HCT116 (cell line): Measurements from ENCODE around the gene S100A1. TPM values are rescaled to one million over a fixed set of nuclear protein-coding genes. Genes with fewer than 3 reads are reported as not detected.
A peak's percentile ranks its signal among the peaks of the same experiment; 100 is the strongest.

Experiments used
- ATAC-seq: fragments of 200-7000 bp; cut with Tn5 transposase; 2 replicates; pipeline ENCODE4 v1.9.1; 2020; ENCODE audit warnings: mild to moderate bottlenecking, moderate library complexity
- BruUV-seq: library from RNA; stranded (reverse); fragments of 400-500 nt; replicated peaks from 2 replicates; lab custom pipeline; 2021; lab: Mats Ljungman, UMichigan
- CTCF ChIA-PET: fragments of 300-600 bp; sonication (Branson Sonifier 250); formaldehyde crosslinking; loops from one replicate; lab custom pipeline; 2021; ENCODE audit warnings: antibody characterized with exemption; lab: Charles Lee
- POLR2A ChIA-PET: fragments of 300-600, 350-600 bp; sonication (Branson Sonifier 250); formaldehyde crosslinking; loops from one replicate; lab custom pipeline; 2021; ENCODE audit warnings: antibody characterized with exemption; lab: Charles Lee
- RAD21 ChIA-PET, 2 experiments: fragments of 300-600 bp; sonication (Branson Sonifier 250); formaldehyde crosslinking; loops; one replicate each; lab custom pipeline; 2023; ENCODE audit warnings: low total read pairs in 2 of 2; ENCODE audit not compliant: uncharacterized antibody in 2 of 2, unreplicated experiment in 2 of 2, low non-redundant PET in 1 of 2; lab: Charles Lee
- DNase-seq: peaks from one replicate; pipeline ENCODE4 v3.0.0-alpha.2; 2010; ENCODE audit warnings: low read depth, low spot score
- H2AFZ ChIP-seq: fragments of 200-600 bp; shearing (Covaris generic), sonication (generic); 2 replicates; pipeline ENCODE4 v1.6.1; 2017; ENCODE audit warnings: low read depth, mixed run types, mixed read lengths, antibody characterized with exemption, low read length; ENCODE audit not compliant: poor library complexity, severe bottlenecking
- H3K27ac ChIP-seq: 2 replicates; pipeline ENCODE4 v1.5.1; 2012; ENCODE audit warnings: low read depth, low read length
- H3K27me3 ChIP-seq: fragments of 200-600 bp; sonication (generic); 2 replicates; pipeline ENCODE4 v1.6.1; 2016; ENCODE audit warnings: mixed run types, low read length, mixed read lengths; ENCODE audit not compliant: insufficient read depth
- H3K36me3 ChIP-seq, 2 experiments: fragments of 200-500 bp in 1 of 2; fragments of 200-600 bp in 1 of 2; sonication (Bioruptor generic) in 1 of 2; sonication (generic) in 1 of 2; 2 replicates each; pipeline versions ENCODE4 v1.5.1 to v1.6.1; 2014 to 2016; ENCODE audit warnings: low read length in 2 of 2, inconsistent platforms in 1 of 2, mixed read lengths in 1 of 2, mixed run types in 1 of 2; ENCODE audit not compliant: insufficient read depth in 2 of 2, control insufficient read depth in 1 of 2
- H3K4me1 ChIP-seq, 2 experiments: fragments of 200-600 bp in 1 of 2; sonication (generic) in 1 of 2; 2 replicates each; pipeline versions ENCODE4 v1.5.1 to v1.6.1; 2012 to 2017; ENCODE audit warnings: low read length in 2 of 2, inconsistent platforms in 1 of 2, mild to moderate bottlenecking in 1 of 2, mixed read lengths in 1 of 2, mixed run types in 1 of 2, moderate library complexity in 1 of 2; ENCODE audit not compliant: insufficient read depth in 2 of 2, control insufficient read depth in 1 of 2
- H3K4me2 ChIP-seq: fragments of 200-600 bp; sonication (generic); 2 replicates; pipeline ENCODE4 v1.6.1; 2017; ENCODE audit warnings: mixed run types, low read length, mixed read lengths
- H3K4me3 ChIP-seq, 2 experiments: fragments of 200-600 bp in 1 of 2; sonication (generic) in 1 of 2; replicated peaks in 1 of 2; 2 replicates each; pipeline ENCODE4 v1.5.1; 2011 to 2016; ENCODE audit warnings: low read length in 2 of 2, control low read depth in 1 of 2, low read depth in 1 of 2, mild to moderate bottlenecking in 1 of 2, mixed read lengths in 1 of 2, mixed run types in 1 of 2
- H3K79me2 ChIP-seq: fragments of 200-600 bp; sonication (generic); 2 replicates; pipeline ENCODE4 v1.6.1; 2017; ENCODE audit warnings: mild to moderate bottlenecking, mixed run types, low read length, moderate library complexity, mixed read lengths; ENCODE audit not compliant: insufficient read depth
- H3K9ac ChIP-seq: fragments of 200-600 bp; sonication (generic); 2 replicates; pipeline ENCODE4 v1.6.1; 2016; ENCODE audit warnings: low read length, mixed read lengths
- H3K9me2 ChIP-seq: fragments of 200-600 bp; sonication (generic), shearing (Covaris generic); 2 replicates; pipeline ENCODE4 v1.6.1; 2017; ENCODE audit warnings: mixed run types, mild to moderate bottlenecking, moderate library complexity; ENCODE audit not compliant: insufficient read depth
- H3K9me3 ChIP-seq, 2 experiments: fragments of 200-500 bp in 1 of 2; fragments of 200-600 bp in 1 of 2; sonication (Bioruptor generic) in 1 of 2; sonication (generic) in 1 of 2; 2 replicates each; pipeline ENCODE4 v1.6.1; 2014 to 2017; ENCODE audit warnings: low read length in 2 of 2, mixed read lengths in 2 of 2, inconsistent platforms in 1 of 2, low read depth in 1 of 2, mild to moderate bottlenecking in 1 of 2, mixed run types in 1 of 2, moderate library complexity in 1 of 2; ENCODE audit not compliant: control insufficient read depth in 1 of 2, insufficient read depth in 1 of 2
- H4K20me1 ChIP-seq: fragments of 200-600 bp; sonication (generic), shearing (Covaris generic); 2 replicates; pipeline ENCODE4 v1.6.1; 2017; ENCODE audit warnings: mixed run types, mild to moderate bottlenecking, moderate library complexity; ENCODE audit not compliant: insufficient read depth
- CBX3 ChIP-seq: IDR thresholded peaks from 2 replicates; pipeline ENCODE4 v1.6.1; 2012; ENCODE audit warnings: low read depth
- EGR1 ChIP-seq: IDR thresholded peaks from 2 replicates; pipeline ENCODE4 v1.6.1; 2012; ENCODE audit warnings: low read depth
- ELF1 ChIP-seq: IDR thresholded peaks from 2 replicates; pipeline ENCODE4 v1.6.1; 2012; ENCODE audit warnings: low read depth, borderline replicate concordance
- EZH2 ChIP-seq: fragments of 200-600 bp; sonication (generic); IDR thresholded peaks from 2 replicates; pipeline ENCODE4 v1.6.1; 2017; ENCODE audit warnings: antibody characterized with exemption, mixed run types
- EZH2phosphoT487 ChIP-seq: fragments of 200-600 bp; IDR thresholded peaks from 2 replicates; pipeline ENCODE4 v1.6.1; 2018; ENCODE audit warnings: antibody characterized with exemption, borderline replicate concordance
- FOSL1 ChIP-seq: IDR thresholded peaks from 2 replicates; pipeline ENCODE4 v1.6.1; 2012; ENCODE audit warnings: low read depth
- POLR2A ChIP-seq: IDR thresholded peaks from 2 replicates; pipeline ENCODE4 v1.7.0; 2011; ENCODE audit warnings: borderline replicate concordance; ENCODE audit not compliant: insufficient read depth, insufficient read length; ENCODE audit errors: extremely low read depth
- POLR2AphosphoS5 ChIP-seq: IDR thresholded peaks from 2 replicates; pipeline ENCODE4 v1.6.1; 2011; ENCODE audit warnings: mild to moderate bottlenecking, low read depth, low read length, moderate library complexity
- SIN3A ChIP-seq: IDR thresholded peaks from 2 replicates; pipeline ENCODE4 v1.6.1; 2012; ENCODE audit warnings: low read depth
- SRF ChIP-seq: IDR thresholded peaks from 2 replicates; pipeline ENCODE4 v1.6.1; 2012; ENCODE audit warnings: low read depth
- YY1 ChIP-seq: IDR thresholded peaks from 2 replicates; pipeline ENCODE4 v1.6.1; 2011; ENCODE audit warnings: low read length, low read depth, moderate library complexity, mild to moderate bottlenecking; ENCODE audit not compliant: insufficient replicate concordance; ENCODE audit errors: extremely low read depth
- intact Hi-C: fragments of 100-400 bp; cut with micrococcal nuclease; formaldehyde crosslinking; loops from 2 replicates; pipeline ENCODE4 v1.10.0; 2022
- total RNA-seq: library from RNA; stranded (reverse); gene quantifications from one replicate; pipeline ENCODE4 v1.2.1, GENCODE V29; 2021; ENCODE audit not compliant: unreplicated experiment
- TF ChIP-seq, protein P1 (sequence below): IDR thresholded peaks from 2 replicates; pipeline ENCODE4 v1.6.1; 2011; ENCODE audit warnings: mild to moderate bottlenecking, low read length, moderate library complexity; ENCODE audit not compliant: insufficient replicate concordance; ENCODE audit errors: extremely low read depth
- TF ChIP-seq, protein P2 (sequence below), 3 experiments: fragments of 200-600 bp in 1 of 3; sonication (generic) in 1 of 3; IDR thresholded peaks in 2 of 3; conservative IDR thresholded peaks in 1 of 3; 2 replicates each; pipeline ENCODE4 v1.5.1; 2012 to 2017; ENCODE audit warnings: low read depth in 2 of 3, low read length in 2 of 3, antibody characterized with exemption in 1 of 3, borderline replicate concordance in 1 of 3, control low read depth in 1 of 3, mild to moderate bottlenecking in 1 of 3, mixed read lengths in 1 of 3, mixed run types in 1 of 3, moderate library complexity in 1 of 3; ENCODE audit not compliant: insufficient read depth in 1 of 3

The S100A1 gene
- total RNA-seq, 1 experiment from 2014 or later = 0.30 TPM

DNA sequence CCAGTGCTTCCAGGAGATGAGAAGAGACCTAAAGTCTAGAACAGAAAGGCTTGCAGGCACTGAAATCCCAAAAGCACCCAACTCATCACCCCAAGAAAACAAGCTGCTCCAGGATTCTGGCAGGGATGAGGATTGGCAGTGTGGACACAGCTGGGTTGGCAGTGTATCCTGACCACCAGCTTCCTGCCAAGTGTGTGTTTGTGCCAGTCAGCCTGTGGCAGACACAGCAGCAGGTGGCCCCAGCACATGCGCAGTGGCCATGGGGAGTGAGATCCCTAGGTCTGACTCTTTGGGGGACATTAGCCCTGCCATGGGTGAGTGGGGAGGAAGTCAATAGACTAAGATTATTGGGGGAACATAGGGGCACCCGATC, 21.6 kb downstream of the S100A1 start:
- no peak for TF ChIP-seq SRF
- TF ChIP-seq, all 23 proteins: peak for 0
- Histone ChIP-seq H3K4me1 (peaks cover 0 to 10% of the 10 kb centered on the region in 2 experiments; a peak in 2 of 4 replicates), H3K4me2 (no peak overlapping the region), H3K9ac (no peak overlapping the region), H3K4me3 (no peak overlapping the region), H3K9me2 (no peaks in the 10 kb centered on the region), H2AFZ (no peak overlapping the region), H3K9me3 (no peaks in the 10 kb centered on the region), H3K27me3 (no peaks in the 10 kb centered on the region), H3K36me3 (peaks cover 11 to 16% of the 10 kb centered on the region in 2 experiments), H4K20me1 (no peaks in the 10 kb centered on the region), H3K27ac (no peak overlapping the region), H3K79me2 (peaks cover 3% of the 10 kb centered on the region; the same call in 1 of the 2 replicates)
- intact Hi-C loops = no loop called here
- CTCF ChIA-PET = no interaction called here
- 0 out of 2 replicates have a peak, but pooled peaks have one; percentile 23 for ATAC-seq
- RAD21 ChIA-PET = no interaction called here
- no peak for DNase-seq
- no TSS peak for BruUV-seq
- POLR2A ChIA-PET = interaction anchor here (1.1 to 2.8 kb wide), 2 partner anchors 16 to 23 kb away, joined by 4 to 12 read pairs; partner anchors contain the start of genes CHTOP and S100A13

DNA sequence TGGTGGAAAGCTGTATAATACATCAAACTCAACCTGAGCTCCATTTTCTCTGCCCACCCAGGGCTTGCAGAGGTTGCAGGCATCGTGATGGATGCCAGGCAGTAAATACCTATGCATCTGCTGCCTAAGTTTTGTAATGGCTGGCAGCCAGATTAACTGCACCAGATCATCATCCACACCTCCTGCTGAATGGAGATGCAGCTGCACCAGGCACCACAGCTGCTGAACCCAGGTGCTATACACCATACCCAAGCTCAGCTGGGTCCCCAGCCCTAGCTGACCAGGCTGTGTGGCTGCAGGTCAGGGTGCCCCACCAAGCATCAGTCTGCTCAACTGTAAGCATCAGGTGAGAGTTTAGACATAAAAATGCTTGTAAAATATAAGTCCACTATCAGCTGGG, 23.5 kb downstream of the S100A1 start:
- ChIA-PET POLR2A (interaction anchor here (2.3 kb wide), 1 partner anchor 24 kb away, joined by 7 read pairs; the partner anchor contains the start of genes S100A1 and S100A13), RAD21 (no interaction called here), CTCF (no interaction called here)
- Histone ChIP-seq H4K20me1 (no peaks in the 10 kb centered on the region), H3K9me2 (no peaks in the 10 kb centered on the region), H3K4me2 (no peak overlapping the region), H3K27me3 (no peaks in the 10 kb centered on the region), H2AFZ (no peak overlapping the region), H3K4me1 (peaks cover 0 to 10% of the 10 kb centered on the region in 2 experiments; a peak in 2 of 4 replicates), H3K79me2 (no peaks in the 10 kb centered on the region), H3K9me3 (no peaks in the 10 kb centered on the region), H3K27ac (no peak overlapping the region), H3K36me3 (no peaks in the 10 kb centered on the region), H3K4me3 (no peak overlapping the region), H3K9ac (no peak overlapping the region)
- intact Hi-C loops = no loop called here
- ATAC-seq = no peak
- no TSS peak for BruUV-seq
- no peak for DNase-seq
- TF ChIP-seq, protein P1, sequence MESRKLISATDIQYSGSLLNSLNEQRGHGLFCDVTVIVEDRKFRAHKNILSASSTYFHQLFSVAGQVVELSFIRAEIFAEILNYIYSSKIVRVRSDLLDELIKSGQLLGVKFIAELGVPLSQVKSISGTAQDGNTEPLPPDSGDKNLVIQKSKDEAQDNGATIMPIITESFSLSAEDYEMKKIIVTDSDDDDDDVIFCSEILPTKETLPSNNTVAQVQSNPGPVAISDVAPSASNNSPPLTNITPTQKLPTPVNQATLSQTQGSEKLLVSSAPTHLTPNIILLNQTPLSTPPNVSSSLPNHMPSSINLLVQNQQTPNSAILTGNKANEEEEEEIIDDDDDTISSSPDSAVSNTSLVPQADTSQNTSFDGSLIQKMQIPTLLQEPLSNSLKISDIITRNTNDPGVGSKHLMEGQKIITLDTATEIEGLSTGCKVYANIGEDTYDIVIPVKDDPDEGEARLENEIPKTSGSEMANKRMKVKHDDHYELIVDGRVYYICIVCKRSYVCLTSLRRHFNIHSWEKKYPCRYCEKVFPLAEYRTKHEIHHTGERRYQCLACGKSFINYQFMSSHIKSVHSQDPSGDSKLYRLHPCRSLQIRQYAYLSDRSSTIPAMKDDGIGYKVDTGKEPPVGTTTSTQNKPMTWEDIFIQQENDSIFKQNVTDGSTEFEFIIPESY = no peak
- TF ChIP-seq SRF (no peak), POLR2A (no peak), SIN3A (no peak), EZH2phosphoT487 (no peak), EGR1 (no peak), YY1 (no peak), FOSL1 (no peak), POLR2AphosphoS5 (no peak), EZH2 (no peak), CBX3 (no peak), ELF1 (no peak)
- TF ChIP-seq, protein P2, sequence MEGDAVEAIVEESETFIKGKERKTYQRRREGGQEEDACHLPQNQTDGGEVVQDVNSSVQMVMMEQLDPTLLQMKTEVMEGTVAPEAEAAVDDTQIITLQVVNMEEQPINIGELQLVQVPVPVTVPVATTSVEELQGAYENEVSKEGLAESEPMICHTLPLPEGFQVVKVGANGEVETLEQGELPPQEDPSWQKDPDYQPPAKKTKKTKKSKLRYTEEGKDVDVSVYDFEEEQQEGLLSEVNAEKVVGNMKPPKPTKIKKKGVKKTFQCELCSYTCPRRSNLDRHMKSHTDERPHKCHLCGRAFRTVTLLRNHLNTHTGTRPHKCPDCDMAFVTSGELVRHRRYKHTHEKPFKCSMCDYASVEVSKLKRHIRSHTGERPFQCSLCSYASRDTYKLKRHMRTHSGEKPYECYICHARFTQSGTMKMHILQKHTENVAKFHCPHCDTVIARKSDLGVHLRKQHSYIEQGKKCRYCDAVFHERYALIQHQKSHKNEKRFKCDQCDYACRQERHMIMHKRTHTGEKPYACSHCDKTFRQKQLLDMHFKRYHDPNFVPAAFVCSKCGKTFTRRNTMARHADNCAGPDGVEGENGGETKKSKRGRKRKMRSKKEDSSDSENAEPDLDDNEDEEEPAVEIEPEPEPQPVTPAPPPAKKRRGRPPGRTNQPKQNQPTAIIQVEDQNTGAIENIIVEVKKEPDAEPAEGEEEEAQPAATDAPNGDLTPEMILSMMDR (IDR thresholded peaks at IDR 0.05 in 2 of 3, conservative IDR thresholded peaks at IDR 0.05 in 1 of 3; ENCODE audit: borderline replicate concordance in 1 of 3, insufficient read depth in 1 of 3, low read depth in 2 of 3, low read length in 2 of 3) = no peak
